GM12878 (cell line): ENCODE data around the gene POLG. TPM values are rescaled to one million over a fixed set of nuclear protein-coding genes. Genes with fewer than 3 reads are reported as not detected.
A peak's percentile ranks its signal among the peaks of the same experiment; 100 is the strongest.

ENCODE experiments used
- ATAC-seq: fragments of 200-7000 bp; cut with Tn5 transposase; 3 replicates; pipeline ENCODE4 v1.9.1; 2020; ENCODE audit warnings: mild to moderate bottlenecking, moderate library complexity
- BruUV-seq: library from RNA; stranded (reverse); fragments of 400-500 nt; replicated peaks from 2 replicates; lab custom pipeline; 2021; lab: Mats Ljungman, UMichigan
- CTCF ChIA-PET: fragments of 300-600 bp; sonication (Branson Sonifier 250); formaldehyde crosslinking; extraction: SDS; loops from one replicate; lab custom pipeline; 2021; ENCODE audit warnings: inconsistent platforms; lab: Yijun Ruan, JAX
- POLR2A ChIA-PET: fragments of 350-600 bp; formaldehyde crosslinking; extraction: SDS; loops from one replicate; lab custom pipeline; 2021; ENCODE audit warnings: inconsistent platforms; lab: Charles Lee
- RAD21 ChIA-PET: fragments of 300-600 bp; sonication (Branson Sonifier 250); formaldehyde crosslinking; loops from one replicate; lab custom pipeline; 2023; ENCODE audit warnings: antibody characterized with exemption; ENCODE audit not compliant: unreplicated experiment; lab: Charles Lee
- SMC1A ChIA-PET: fragments of 300-600 bp; sonication (Branson Sonifier 250); formaldehyde crosslinking; loops from one replicate; lab custom pipeline; 2023; ENCODE audit not compliant: unreplicated experiment, uncharacterized antibody; lab: Charles Lee
- DNase-seq: peaks from one replicate; pipeline ENCODE4 v3.0.0-alpha.2; 2011; ENCODE audit warnings: low read depth, low spot score
- FAIRE-seq: peaks from 3 replicates; lab custom pipeline; 2011; peaks lifted over from hg19 to GRCh38; lab: Jason Lieb, UNC
- H2AFZ ChIP-seq: 2 replicates; pipeline ENCODE4 v1.6.0; 2011; ENCODE audit warnings: low read depth, low read length, control low read depth; ENCODE audit not compliant: control insufficient read depth
- H3K27ac ChIP-seq: 2 replicates; pipeline ENCODE4 v1.5.1; 2011; ENCODE audit warnings: control low read depth; ENCODE audit not compliant: control insufficient read depth, insufficient read depth
- H3K27me3 ChIP-seq, 2 experiments: replicated peaks in 1 of 2; 2 replicates each; pipeline versions ENCODE4 v1.6.0 to v1.6.1; 2011; ENCODE audit warnings: low read length in 1 of 2; ENCODE audit not compliant: control insufficient read depth in 2 of 2, insufficient read depth in 2 of 2
- H3K36me3 ChIP-seq, 2 experiments: 2 replicates each; pipeline ENCODE4 v1.5.1; 2011; ENCODE audit warnings: low read length in 1 of 2; ENCODE audit not compliant: control insufficient read depth in 2 of 2, insufficient read depth in 2 of 2
- H3K4me1 ChIP-seq: 2 replicates; pipeline ENCODE4 v1.6.1; 2011; ENCODE audit warnings: mild to moderate bottlenecking, low read length, moderate library complexity, mixed read lengths; ENCODE audit not compliant: control insufficient read depth, insufficient read depth
- H3K4me2 ChIP-seq: 2 replicates; pipeline ENCODE4 v1.6.0; 2011; ENCODE audit warnings: control low read depth; ENCODE audit not compliant: control insufficient read depth, insufficient read depth
- H3K4me3 ChIP-seq: fragments of 200-600 bp; sonication (generic); 2 replicates; pipeline ENCODE4 v1.5.1; 2016
- H3K79me2 ChIP-seq: 2 replicates; pipeline ENCODE4 v1.6.0; 2011; ENCODE audit warnings: low read length; ENCODE audit not compliant: control insufficient read depth, insufficient read depth
- H3K9ac ChIP-seq: 2 replicates; pipeline ENCODE4 v1.8.0; 2011; ENCODE audit warnings: low read length, control low read depth, mixed read lengths; ENCODE audit not compliant: control insufficient read depth, insufficient read depth
- H3K9me3 ChIP-seq: replicated peaks from 3 replicates; pipeline ENCODE4 v1.5.1; 2011; ENCODE audit warnings: mild to moderate bottlenecking, low read length; ENCODE audit not compliant: control insufficient read depth, insufficient read depth
- H4K20me1 ChIP-seq: 2 replicates; pipeline ENCODE4 v1.6.0; 2011; ENCODE audit not compliant: control insufficient read depth, insufficient read depth
- BACH1 ChIP-seq: fragments of 450-650 bp; IDR thresholded peaks from 2 replicates; pipeline ENCODE4 v1.6.1; 2017; ENCODE audit warnings: mild to moderate bottlenecking, borderline replicate concordance
- EZH2 ChIP-seq: IDR thresholded peaks from 2 replicates; pipeline ENCODE4 v1.6.1; 2012; ENCODE audit warnings: low read depth, mild to moderate bottlenecking, control low read depth, inconsistent platforms, low read length, borderline replicate concordance; ENCODE audit not compliant: control insufficient read depth
- RUNX3 ChIP-seq: IDR thresholded peaks from 2 replicates; pipeline ENCODE4 v1.6.1; 2012; ENCODE audit warnings: low read length, inconsistent platforms
- WGBS: methylation state at CpG from one replicate; pipeline ENCODE4 v1.1.6; 2016; ENCODE audit warnings: low lambda C conversion rate; ENCODE audit not compliant: insufficient replicate concordance, insufficient coverage; ENCODE audit errors: missing lambda C conversion rate; 5-methylcytosine and 5-hydroxymethylcytosine counted together
- in situ Hi-C: fragments of 300-500 bp; cut with MboI; formaldehyde crosslinking; loops from 9 replicates; pipeline ENCODE4 v1.14.3; 2018; ENCODE audit warnings: mixed read lengths
- intact Hi-C: fragments of 100-400 bp; cut with micrococcal nuclease; formaldehyde crosslinking; loops from one replicate; pipeline ENCODE4 v1.14.2; 2022; ENCODE audit not compliant: unreplicated experiment
- polyA plus RNA-seq, 11 experiments: library from polyadenylated mRNA; depleted of rRNA in 4 of 11; unstranded in 6 of 11; stranded (reverse) in 5 of 11; fragments of >200 nt; fragmentation: Nextera tagmentation in 4 of 11; fragmentation: Illumina TruSeq in 1 of 11; extraction: Ambion mirVana in 4 of 11; extraction: Trizol in 1 of 11; gene quantifications; 1 replicate in 1 of 11; 2 replicates in 10 of 11; pipeline versions ENCODE4 v1.2.1 to v1.2.3, GENCODE V29; 2011 to 2016; ENCODE audit warnings: inconsistent platforms in 2 of 11, missing spikeins in 2 of 11, low read depth in 1 of 11
- total RNA-seq, 4 experiments: library from RNA; depleted of rRNA in 3 of 4; stranded (reverse); fragments of >200 nt in 3 of 4; fragmentation: Illumina TruSeq in 1 of 4; extraction: Trizol in 1 of 4; gene quantifications; 2 replicates each; pipeline versions ENCODE4 v1.2.1 to v1.2.3, GENCODE V29; 2013 to 2021

The POLG gene
- total and polyA plus RNA-seq, 10 of the 15 experiments (the other 5 are each of a cell fraction or from before 2014, with no cell fraction given): 14.8 to 71.1 (median 33.0) TPM

GRCh38 chr15:89360294-89360971 lies 25.8 kb upstream of the POLG start:
- Histone ChIP-seq H3K9me3 (no peaks in the 10 kb centered on the region), H3K27me3 (peaks cover 18 to 35% of the 10 kb centered on the region in 2 experiments), H3K9ac (no peak overlapping the region), H3K4me1 (no peaks in the 10 kb centered on the region), H3K79me2 (no peaks in the 10 kb centered on the region), H3K36me3 (no peaks in the 10 kb centered on the region), H3K4me2 (no peak overlapping the region), H3K27ac (no peak overlapping the region), H4K20me1 (0 out of 2 replicates have a peak, but pooled peaks cover 3% of the 10 kb centered on the region), H2AFZ (no peak overlapping the region), H3K4me3 (no peak overlapping the region)
- CTCF ChIA-PET: interaction anchor here (0.6 to 7.5 kb wide), 17 partner anchors 8 to 154 kb away, joined by 3 to 116 read pairs (median 12); partner anchors contain the start of gene POLG
- in situ Hi-C loops (loop anchor here (5.0 kb wide), 1 partner anchor 72 kb away; no protein-coding TSS in a partner anchor), intact Hi-C loops (no loop called here)
- no TSS peak for BruUV-seq
- DNase-seq (no peak), FAIRE-seq (no peak), ATAC-seq (no peak)
- WGBS: 12% methylated on average over 28 of the region's 31 CpGs
- TF ChIP-seq BACH1 (no peak), EZH2 (0 out of 2 replicates have a peak, but pooled peaks have one; percentile 70), RUNX3 (no peak)
- RAD21 ChIA-PET: interaction anchor here (0.9 kb wide), 1 partner anchor 60 kb away, joined by 3 read pairs; no protein-coding TSS in a partner anchor
- POLR2A ChIA-PET: no interaction called here
- SMC1A ChIA-PET: interaction anchor here (0.6 to 2.8 kb wide), 4 partner anchors 8 to 112 kb away, joined by 3 to 21 read pairs (median 10); no protein-coding TSS in a partner anchor
